Measurements from ENCODE around the gene ZNF362. TPM values are rescaled to one million over a fixed set of nuclear protein-coding genes. Genes with fewer than 3 reads are reported as not detected.

ZNF362 gene
- total RNA-seq, 1 experiment from 2014 or later, result 26.9 TPM

GRCh38 chr1:33346927-33347649 is 90.8 kb downstream of the ZNF362 start:
- POLR2A ChIA-PET, result no interaction called here
- H3K9me3 Mint-ChIP-seq (ENCODE audit: unreplicated experiment), result no peaks in the 10 kb centered on the region
- Histone ChIP-seq H3K4me1 (peaks cover 31% of the 10 kb centered on the region), H3K27me3 (replicated peaks; ENCODE audit: control insufficient read depth, insufficient read depth, low read length) (no peaks in the 10 kb centered on the region), H3K36me3 (ENCODE audit: control insufficient read depth, insufficient read depth, low read length) (no peaks in the 10 kb centered on the region), H3K9me3 (no peaks in the 10 kb centered on the region), H3K4me3 (ENCODE audit: low read depth, low read length) (peak overlapping the region; percentile 73)
- BruUV-seq (replicated peaks), result no TSS peak
- DNase-seq, result peak in 1 of 2 experiments; percentile 46
- H3K27ac Mint-ChIP-seq (ENCODE audit: unreplicated experiment), result peak overlapping the region; percentile 78
- no peak for TF ChIP-seq CTCF (IDR thresholded peaks at IDR 0.05; ENCODE audit: insufficient read depth in 1 of 2, low read depth in 1 of 2, low read length in 1 of 2, severe bottlenecking in 1 of 2, unreplicated experiment in 1 of 2)
- H3K27me3 Mint-ChIP-seq (ENCODE audit: insufficient read depth, unreplicated experiment), result no peaks in the 10 kb centered on the region
- H3K4me1 Mint-ChIP-seq (ENCODE audit: low read depth, unreplicated experiment), result peaks cover 39% of the 10 kb centered on the region
- intact Hi-C loops (cut with micrococcal nuclease; ENCODE audit: unreplicated experiment), result no loop called here
- peak overlapping the region; percentile 88 for H3K4me3 Mint-ChIP-seq (ENCODE audit: unreplicated experiment)
- H3K36me3 Mint-ChIP-seq (ENCODE audit: insufficient read depth, unreplicated experiment), result peaks cover 21% of the 10 kb centered on the region
- CTCF ChIA-PET, result interaction anchor here (0.9 kb wide), 1 partner anchor 52 kb away, joined by 3 read pairs; no protein-coding TSS in a partner anchor

DNA sequence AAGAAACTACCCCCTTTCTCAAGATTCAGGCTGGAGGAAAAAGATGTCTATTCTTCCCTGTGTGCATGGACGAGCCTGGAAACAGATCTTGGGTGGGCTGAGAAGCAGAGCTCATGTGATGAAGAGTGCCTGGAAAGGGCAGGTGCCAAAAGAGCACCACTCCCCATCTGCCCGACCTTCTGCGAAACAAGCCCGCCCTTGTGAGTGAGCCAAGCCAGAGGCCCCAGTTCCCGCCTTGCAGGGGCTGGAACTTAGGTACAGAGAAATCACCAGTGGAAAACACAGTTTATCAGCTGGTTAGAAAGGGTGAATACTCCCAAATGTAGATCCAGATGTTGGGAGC is 91.3 kb downstream of the ZNF362 start:
- CTCF ChIA-PET, result interaction anchor here (0.6 to 0.9 kb wide), 2 partner anchors 52 to 108 kb away, joined by 3 to 4 read pairs; no protein-coding TSS in a partner anchor
- no peaks in the 10 kb centered on the region for H3K9me3 Mint-ChIP-seq (ENCODE audit: unreplicated experiment)
- intact Hi-C loops (cut with micrococcal nuclease; ENCODE audit: unreplicated experiment), result no loop called here
- POLR2A ChIA-PET, result interaction anchor here (0.6 kb wide), 1 partner anchor 8 kb away, joined by 3 read pairs; no protein-coding TSS in a partner anchor
- peak overlapping the region; percentile 88 for H3K4me3 Mint-ChIP-seq (ENCODE audit: unreplicated experiment)
- H3K27me3 Mint-ChIP-seq (ENCODE audit: insufficient read depth, unreplicated experiment), result no peaks in the 10 kb centered on the region
- peaks cover 15% of the 10 kb centered on the region for H3K36me3 Mint-ChIP-seq (ENCODE audit: insufficient read depth, unreplicated experiment)
- H3K27ac Mint-ChIP-seq (ENCODE audit: unreplicated experiment), result peak overlapping the region; percentile 78
- Histone ChIP-seq H3K4me3 (ENCODE audit: low read depth, low read length) (peak overlapping the region; percentile 73), H3K36me3 (ENCODE audit: control insufficient read depth, insufficient read depth, low read length) (no peaks in the 10 kb centered on the region), H3K27me3 (replicated peaks; ENCODE audit: control insufficient read depth, insufficient read depth, low read length) (no peaks in the 10 kb centered on the region), H3K9me3 (no peaks in the 10 kb centered on the region), H3K4me1 (peaks cover 25% of the 10 kb centered on the region)
- TF ChIP-seq CTCF (IDR thresholded peaks at IDR 0.05; ENCODE audit: insufficient read depth in 1 of 2, low read depth in 1 of 2, low read length in 1 of 2, severe bottlenecking in 1 of 2, unreplicated experiment in 1 of 2), result no peak
- peaks cover 36% of the 10 kb centered on the region for H3K4me1 Mint-ChIP-seq (ENCODE audit: low read depth, unreplicated experiment)
- no peak for DNase-seq
- BruUV-seq (replicated peaks), result no TSS peak

GRCh38 chr1:33348194-33348593 is 91.9 kb downstream of the ZNF362 start:
- H3K9me3 Mint-ChIP-seq (ENCODE audit: unreplicated experiment), result no peaks in the 10 kb centered on the region
- peaks cover 33% of the 10 kb centered on the region for H3K4me1 Mint-ChIP-seq (ENCODE audit: low read depth, unreplicated experiment)
- no peak for DNase-seq
- TF ChIP-seq CTCF (IDR thresholded peaks at IDR 0.05; ENCODE audit: insufficient read depth in 1 of 2, low read depth in 1 of 2, low read length in 1 of 2, severe bottlenecking in 1 of 2, unreplicated experiment in 1 of 2), result no peak
- H3K4me1 ChIP-seq, result peaks cover 22% of the 10 kb centered on the region
- peaks cover 13% of the 10 kb centered on the region for H3K36me3 Mint-ChIP-seq (ENCODE audit: insufficient read depth, unreplicated experiment)
- intact Hi-C loops (cut with micrococcal nuclease; ENCODE audit: unreplicated experiment), result no loop called here
- POLR2A ChIA-PET, result interaction anchor here (0.6 kb wide), 1 partner anchor 9 kb away, joined by 3 read pairs; no protein-coding TSS in a partner anchor
- H3K27me3 ChIP-seq (replicated peaks; ENCODE audit: control insufficient read depth, insufficient read depth, low read length), result no peaks in the 10 kb centered on the region
- H3K27ac Mint-ChIP-seq (ENCODE audit: unreplicated experiment), result peak overlapping the region; percentile 55
- peak overlapping the region; percentile 88 for H3K4me3 Mint-ChIP-seq (ENCODE audit: unreplicated experiment)
- H3K36me3 ChIP-seq (ENCODE audit: control insufficient read depth, insufficient read depth, low read length), result no peaks in the 10 kb centered on the region
- H3K9me3 ChIP-seq, result no peaks in the 10 kb centered on the region
- CTCF ChIA-PET, result interaction anchor here (0.6 kb wide), 1 partner anchor 108 kb away, joined by 4 read pairs; no protein-coding TSS in a partner anchor
- H3K27me3 Mint-ChIP-seq (ENCODE audit: insufficient read depth, unreplicated experiment), result no peaks in the 10 kb centered on the region
- peak overlapping the region; percentile 73 for H3K4me3 ChIP-seq (ENCODE audit: low read depth, low read length)
- BruUV-seq (replicated peaks), result TSS peak; percentile 38

Data from Caco-2 (cell line).